GM19023 (cell line): ENCODE results near the gene AMDHD2.
"Not testable (repeated sequence)": the region's sequence is repeated elsewhere in the genome, so short reads cannot be mapped to it uniquely, and the experiment has no call there.

ENCODE experiments used
- ATAC-seq: cut with Tn5 transposase; IDR thresholded peaks from one replicate; pipeline ENCODE4 v1.9.1; 2021; ENCODE audit warnings: mild to moderate bottlenecking, moderate library complexity; ENCODE audit not compliant: unreplicated experiment

The AMDHD2 gene

DNA sequence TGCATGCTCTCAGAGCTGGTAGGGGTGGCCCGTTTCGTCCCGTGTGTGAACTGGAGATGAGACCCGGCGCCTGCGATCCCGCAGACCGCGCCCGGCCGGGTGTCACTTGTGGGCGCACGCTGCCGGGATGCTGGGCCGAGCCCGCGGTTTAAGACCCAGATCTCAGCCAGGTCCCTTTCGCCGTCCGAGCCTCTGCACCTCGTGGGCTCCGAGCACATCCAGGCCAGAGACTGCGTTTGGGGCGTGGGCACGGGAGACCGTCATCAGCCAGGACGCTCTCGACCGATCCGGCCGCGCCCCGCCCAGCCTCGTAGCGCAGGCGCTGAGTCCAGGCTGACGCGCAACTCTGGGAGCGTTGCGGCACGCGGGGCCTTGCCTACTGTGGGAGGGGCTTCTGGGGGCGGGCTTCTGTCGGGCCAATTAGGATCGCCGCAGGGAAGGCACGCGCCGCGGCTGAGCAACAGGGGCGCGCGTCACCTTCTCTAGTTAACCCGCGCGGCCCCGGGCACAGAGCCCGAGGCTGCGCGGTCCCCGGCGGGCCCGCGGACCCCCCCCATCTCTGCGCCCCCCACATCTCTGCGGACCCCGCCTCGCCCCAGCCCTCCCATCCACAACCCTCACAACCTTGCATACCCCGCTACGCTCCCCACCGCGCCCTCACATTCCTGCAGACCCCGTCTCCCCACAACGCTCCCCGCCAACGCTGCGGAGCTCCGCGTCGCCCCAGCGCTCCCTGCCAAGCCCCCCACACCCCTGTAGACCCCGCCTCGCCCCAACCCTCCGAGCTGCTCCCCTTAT, 11.7 kb downstream of the AMDHD2 start:
- ATAC-seq, result peak; percentile 81

DNA sequence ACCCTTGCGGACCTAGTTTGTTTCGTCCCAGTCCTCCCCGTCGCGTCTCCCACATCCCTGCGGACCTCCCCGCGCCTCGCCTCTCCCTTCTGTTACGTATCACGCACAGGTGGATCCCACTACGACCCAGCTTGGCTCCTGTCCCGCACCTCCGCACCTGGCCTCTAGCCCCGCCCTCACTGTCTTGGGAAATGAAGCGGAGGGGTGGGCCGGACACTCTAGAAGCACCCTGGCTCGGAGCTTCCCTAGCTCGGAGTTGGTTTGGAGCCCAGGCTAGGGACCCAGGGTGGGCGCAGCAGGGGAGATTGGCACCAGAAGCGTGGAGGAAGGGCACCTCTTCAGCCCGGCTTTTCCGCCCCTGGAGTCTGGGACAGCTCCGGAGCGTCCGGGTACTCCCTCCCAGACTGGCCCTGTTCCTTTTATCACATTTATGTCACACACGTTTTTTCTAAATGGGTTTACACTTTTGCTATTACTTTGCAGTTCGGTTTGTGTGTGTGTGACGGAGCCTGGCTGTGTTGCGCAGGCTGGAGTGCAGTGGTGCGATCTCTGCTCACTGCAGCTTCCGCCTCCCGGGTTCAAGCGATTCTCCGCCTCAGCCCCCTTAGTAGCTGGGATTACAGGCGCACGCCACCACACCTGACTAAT, 12.4 kb downstream of the AMDHD2 start:
- no peak for ATAC-seq

GRCh38 chr16:2533142-2533755, 13.1 kb downstream of the AMDHD2 start:
- ATAC-seq, result not testable (repeated sequence)

DNA sequence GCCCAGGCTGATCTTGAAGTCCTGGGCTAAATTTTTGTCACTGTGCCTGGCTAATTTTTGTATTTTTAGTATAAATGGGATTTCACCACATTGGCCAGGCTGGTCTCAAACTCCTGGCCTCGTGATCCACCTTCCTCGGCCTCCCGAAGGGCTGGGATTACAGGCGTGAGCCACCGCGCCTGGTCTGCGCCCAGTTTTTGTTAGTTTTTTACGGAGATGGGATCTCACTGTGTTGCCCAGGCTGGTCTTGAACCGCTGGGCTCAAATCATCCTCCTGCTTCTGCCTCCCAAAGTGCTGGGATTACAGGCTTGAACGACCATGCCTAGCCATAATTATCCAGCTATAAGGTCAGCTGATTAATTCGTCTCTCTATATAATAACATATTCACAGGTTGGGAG, 13.7 kb downstream of the AMDHD2 start:
- no peak for ATAC-seq

DNA sequence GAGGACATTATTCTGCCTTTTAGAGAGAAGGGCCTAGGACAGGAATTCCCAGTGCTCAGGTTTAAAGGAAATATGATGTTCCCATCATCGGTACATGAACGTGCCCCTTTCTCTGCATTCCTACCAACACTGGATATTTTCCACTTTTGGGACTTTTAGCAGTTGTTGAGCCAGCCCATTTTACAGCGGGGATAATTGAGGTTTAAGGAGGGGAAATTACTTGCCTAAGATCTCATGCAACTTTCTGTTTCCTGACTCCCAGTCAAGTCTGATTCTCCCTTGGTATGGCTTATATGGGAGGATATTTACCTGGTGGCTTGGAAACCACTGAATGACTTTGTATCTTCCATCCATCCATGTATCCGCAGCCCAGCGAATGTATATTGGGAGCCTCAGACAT, 14.2 kb downstream of the AMDHD2 start:
- ATAC-seq, result not testable (repeated sequence)

- ATAC-seq, result no peak
These were observed 15.4 kb downstream of the AMDHD2 start for GRCh38 chr16:2535625-2536013.

DNA sequence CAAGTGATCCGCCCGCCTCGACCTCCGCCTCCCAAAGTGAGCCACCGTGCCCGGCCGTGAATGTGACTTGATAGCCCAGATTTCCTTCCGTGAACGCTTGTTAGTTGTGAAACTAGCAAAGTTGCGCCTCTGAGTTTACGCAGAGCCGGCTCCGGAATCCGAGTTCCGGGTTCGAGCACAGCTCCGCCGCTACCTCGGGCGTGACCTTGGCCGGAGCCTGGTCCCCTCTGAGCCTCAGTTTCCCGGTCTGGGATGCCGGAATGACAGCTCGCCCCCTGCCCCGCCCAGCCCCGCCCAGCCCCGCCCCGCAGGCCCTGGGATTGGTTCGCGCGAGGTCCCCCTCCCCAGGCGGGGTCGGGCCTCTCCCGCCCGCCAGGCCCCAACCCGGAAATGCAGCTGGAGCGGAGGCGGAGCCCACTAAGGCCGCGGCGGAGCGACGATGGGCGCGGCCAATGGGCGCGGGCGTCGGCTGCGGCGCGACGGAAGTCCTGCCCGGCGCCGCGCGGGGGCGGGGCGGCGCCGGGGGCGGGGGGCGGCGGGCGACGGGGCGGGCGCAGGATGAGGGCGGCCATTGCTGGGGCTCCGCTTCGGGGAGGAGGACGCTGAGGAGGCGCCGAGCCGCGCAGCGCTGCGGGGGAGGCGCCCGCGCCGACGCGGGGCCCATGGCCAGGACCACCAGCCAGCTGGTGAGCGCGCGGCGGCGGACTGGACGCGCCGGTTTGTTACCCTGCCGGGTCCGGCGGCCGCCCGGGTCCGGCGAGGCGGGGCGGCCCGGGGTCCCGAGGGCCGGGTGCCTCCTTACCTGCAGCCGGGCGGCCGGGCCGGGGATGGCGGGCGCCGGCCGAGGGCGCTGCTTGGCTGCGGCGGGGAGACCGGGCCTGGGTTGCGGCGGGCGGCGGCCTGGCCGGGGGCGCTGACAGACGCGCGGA, 17.5 kb downstream of the AMDHD2 start, which contains the start of gene PDPK1:
TSS of gene PDPK1 (plus strand) at position 571 of the 929 bp plus-strand sequence. CDS start at position 663, 92 bp downstream.
- ATAC-seq, result peak; percentile 88

- ATAC-seq, result not testable (repeated sequence)
These were observed 19.1 kb downstream of the AMDHD2 start for GRCh38 chr16:2539192-2539844.

GRCh38 chr16:2539845-2540458, 19.8 kb downstream of the AMDHD2 start:
- ATAC-seq, result not testable (repeated sequence)

GRCh38 chr16:2540912-2541311, 20.7 kb downstream of the AMDHD2 start:
- ATAC-seq, result not testable (repeated sequence)

- ATAC-seq, result not testable (repeated sequence)
These were observed 21.2 kb downstream of the AMDHD2 start for GRCh38 chr16:2541409-2541808.

- not testable (repeated sequence) for ATAC-seq
These were observed 23.6 kb downstream of the AMDHD2 start for GRCh38 chr16:2543771-2544170.

GRCh38 chr16:2550283-2550878, 30.2 kb downstream of the AMDHD2 start:
- not testable (repeated sequence) for ATAC-seq

DNA sequence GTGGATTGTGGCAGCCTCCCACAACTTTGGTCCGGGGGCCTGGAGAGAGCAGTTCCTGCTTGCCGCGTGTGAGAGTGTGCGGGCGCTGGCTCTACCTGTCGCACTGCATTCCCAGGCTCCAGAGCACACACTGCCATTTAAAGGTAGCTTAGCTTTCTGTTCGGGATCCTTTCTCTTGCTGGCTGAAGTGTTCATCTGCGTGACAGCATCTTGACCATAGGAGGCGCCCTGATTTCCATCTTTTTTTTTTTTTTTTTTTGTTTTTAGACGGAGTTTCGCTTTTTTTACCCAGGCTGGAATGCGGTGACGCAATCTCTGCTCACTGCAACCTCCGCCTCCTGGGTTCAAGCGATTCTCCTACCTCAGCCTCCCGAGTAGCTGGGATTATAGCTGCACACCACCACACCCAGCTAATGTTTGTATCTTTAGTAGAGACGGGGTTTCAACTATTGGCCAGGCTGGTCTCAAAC, 31.3 kb downstream of the AMDHD2 start:
- ATAC-seq, result not testable (repeated sequence)

DNA sequence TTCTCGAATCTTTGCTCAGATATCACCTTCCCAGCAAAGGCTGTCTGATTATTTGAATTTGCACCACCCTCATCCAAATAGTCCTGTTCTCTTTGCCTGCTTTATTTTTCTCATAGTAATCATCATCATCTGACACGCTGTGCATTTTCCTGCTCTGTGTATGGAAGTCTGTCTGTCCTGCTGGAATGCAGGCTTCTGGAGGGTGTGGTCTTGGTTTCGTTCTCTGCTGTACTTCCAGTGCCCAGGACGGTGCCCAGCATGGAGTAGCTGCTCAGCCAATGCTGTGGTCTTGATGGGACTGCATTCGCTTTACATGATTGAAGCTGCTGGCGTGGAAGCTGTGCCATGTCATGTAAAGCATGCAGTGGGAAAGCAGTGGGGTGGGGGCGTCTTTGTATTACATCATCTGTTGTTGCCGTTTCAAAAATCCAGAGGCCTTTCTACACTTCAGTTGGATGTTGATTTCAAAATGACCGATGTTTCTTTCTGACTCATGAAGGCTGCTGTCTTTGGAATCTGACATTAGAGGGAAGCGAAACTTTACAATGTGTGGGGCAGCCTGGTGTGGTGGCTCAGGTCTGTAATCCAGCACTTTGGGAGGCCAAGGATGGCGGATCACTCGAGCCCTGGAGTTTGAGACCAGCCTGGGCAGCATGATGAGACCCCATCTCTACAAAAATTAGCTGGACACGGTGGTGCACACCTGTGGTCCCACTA, 34.7 kb downstream of the AMDHD2 start:
- not testable (repeated sequence) for ATAC-seq

DNA sequence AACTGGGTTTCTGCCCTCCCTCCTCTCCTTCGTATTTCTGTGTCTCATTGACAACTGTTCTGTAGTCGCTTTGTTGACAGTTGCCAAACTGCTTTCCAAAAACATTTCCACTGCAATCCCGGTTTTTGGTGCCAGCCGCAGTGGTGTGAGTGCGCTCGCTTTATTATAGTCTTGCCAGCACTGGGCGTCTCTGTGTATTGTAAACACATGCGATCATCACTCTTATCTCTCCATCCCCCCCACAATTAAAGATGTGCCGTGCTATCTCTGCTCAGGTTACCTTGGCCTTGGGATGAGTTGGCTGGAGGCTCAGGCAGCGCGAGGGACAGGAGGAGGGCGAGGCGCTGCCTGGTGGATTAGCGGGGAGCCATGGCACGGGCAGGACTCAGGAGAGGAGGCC, 37.0 kb downstream of the AMDHD2 start:
- ATAC-seq, result not testable (repeated sequence)

DNA sequence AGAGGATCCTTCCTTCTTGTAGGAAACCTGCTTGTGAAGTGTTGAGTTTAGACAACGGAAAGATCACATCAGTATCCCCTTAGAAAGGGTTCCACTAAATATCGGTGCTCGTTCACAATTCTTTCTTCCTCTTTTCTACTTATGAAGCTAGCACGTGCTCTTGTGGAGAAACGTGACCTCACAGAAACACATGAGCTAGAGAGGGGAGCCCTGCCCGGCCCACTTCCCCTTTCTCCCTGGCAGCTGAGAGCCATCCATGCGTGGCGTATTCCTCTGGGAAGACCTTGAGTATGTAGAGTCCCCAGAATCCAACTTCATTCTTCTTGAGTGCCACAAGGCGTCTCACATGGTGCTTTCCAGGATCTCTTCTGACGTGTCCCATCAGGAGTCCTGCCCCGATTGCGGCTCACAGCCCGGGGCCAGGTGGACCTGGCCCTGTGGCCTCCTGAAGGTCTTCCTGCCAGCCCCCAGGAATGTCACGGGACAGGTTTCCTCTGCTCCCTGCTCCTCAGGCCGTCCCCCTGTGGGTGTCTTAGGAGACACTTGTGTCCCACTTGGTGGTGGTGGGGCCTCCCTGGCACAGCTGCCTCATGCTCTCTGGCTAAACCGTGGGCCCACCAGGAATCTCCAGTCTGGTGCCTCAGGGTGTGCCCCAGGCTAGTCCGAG, 40.1 kb downstream of the AMDHD2 start:
- peak; percentile 31 for ATAC-seq

- peak; percentile 61 for ATAC-seq
These were observed 40.6 kb downstream of the AMDHD2 start for GRCh38 chr16:2560798-2561133.
